COLO668 (cell line): ENCODE data around the gene ZBTB42.
A peak's percentile ranks its signal among the peaks of the same experiment; 100 is the strongest.

Experiments
- DNase-seq: peaks from one replicate; lab custom pipeline; 2025; ENCODE audit not compliant: unreplicated experiment; lab: John Stamatoyannopoulos, UW

Gene ZBTB42

DNA sequence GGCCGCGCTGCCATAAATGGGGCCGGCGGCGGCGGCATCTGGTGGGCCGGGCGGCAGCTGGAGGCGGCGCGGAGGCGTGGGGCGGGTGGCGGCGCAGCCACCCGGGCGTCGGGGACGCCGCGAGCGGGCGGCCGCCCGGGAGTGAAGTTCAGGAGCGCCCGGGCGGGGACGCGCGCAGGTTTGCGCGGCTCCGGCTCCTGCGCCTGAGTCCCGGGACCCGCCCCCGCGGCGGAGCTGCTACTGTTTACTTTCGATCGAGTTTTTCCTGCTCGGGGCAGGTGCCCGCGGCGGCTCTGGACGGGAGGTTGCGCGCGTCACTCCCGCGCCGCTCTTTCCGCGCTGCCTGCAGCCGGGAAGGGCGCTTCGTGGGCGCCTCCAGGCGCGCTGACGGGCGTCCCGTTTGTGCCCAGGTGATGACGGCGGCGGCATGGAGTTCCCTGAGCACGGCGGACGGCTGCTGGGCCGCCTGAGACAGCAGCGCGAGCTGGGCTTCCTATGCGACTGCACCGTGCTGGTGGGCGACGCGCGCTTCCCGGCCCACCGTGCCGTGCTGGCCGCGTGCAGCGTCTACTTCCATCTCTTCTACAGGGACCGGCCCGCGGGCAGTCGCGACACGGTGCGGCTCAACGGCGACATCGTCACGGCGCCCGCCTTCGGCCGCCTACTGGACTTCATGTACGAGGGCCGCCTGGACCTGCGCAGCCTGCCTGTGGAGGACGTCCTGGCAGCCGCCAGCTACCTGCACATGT, at the start of gene ZBTB42:
Gene ZBTB42 (plus strand): TSS at position 331 of the 749 bp plus-strand sequence. CDS start 97 bp downstream, at position 428.
- peak; percentile 92 for DNase-seq

DNA sequence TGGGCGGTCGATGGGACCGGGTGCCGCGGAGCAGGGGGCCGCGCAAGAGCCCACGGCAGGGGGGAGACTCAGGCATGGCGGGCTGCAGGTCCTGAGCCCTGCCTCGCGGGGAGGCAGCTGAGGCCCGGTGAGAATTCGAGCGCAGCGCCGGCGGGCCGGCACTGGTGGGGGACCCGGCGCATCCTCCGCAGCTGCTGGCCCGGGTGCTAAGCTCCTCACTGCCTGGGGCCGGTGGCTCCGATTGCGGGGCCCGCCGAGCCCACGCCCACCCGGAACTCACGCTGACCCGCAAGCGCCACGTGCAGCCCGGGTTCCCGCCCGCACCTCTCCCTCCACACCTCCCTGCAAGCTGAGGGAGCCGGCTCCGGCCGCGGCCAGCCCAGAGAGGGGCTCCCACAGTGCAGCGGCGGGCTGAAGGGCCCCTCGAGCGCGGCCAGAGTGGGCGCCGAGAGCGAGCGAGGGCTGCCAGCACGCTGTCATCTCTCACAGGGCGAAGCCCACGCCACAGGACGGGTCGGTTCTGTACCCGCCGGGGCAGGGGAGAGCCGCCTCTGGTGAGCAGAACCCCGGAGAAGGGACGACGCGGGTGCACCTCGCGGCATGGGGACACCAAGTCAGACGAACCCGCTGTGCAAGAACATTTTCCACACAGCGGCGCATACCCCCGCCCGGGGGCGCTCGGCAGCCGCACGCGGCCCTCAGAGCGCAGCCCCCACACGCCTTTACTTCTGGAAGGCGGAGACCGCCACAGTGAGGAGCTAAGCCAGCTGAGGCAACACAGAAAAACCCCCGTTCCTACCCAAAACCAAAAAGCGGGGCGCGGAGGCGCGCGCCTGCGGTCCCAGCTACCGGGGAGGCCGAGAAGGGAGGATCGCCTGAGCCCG, 49.1 kb upstream of the ZBTB42 start:
- no peak for DNase-seq

DNA sequence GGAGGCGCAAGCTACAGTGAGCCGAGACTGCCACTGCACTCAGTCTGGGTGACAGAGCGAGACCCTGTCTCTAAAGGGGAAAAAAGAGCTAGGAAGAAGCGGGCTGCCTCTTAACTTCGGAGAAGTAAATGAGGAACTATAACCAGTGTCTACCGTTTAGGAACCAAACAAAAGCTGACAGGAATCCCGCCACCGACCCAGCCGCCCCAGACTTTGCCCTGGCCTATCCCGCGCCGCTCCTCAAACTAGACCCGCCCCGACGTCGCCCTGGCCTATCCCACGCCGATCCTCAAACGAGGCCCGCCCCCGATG, 48.5 kb upstream of the ZBTB42 start:
- DNase-seq: no peak

DNA sequence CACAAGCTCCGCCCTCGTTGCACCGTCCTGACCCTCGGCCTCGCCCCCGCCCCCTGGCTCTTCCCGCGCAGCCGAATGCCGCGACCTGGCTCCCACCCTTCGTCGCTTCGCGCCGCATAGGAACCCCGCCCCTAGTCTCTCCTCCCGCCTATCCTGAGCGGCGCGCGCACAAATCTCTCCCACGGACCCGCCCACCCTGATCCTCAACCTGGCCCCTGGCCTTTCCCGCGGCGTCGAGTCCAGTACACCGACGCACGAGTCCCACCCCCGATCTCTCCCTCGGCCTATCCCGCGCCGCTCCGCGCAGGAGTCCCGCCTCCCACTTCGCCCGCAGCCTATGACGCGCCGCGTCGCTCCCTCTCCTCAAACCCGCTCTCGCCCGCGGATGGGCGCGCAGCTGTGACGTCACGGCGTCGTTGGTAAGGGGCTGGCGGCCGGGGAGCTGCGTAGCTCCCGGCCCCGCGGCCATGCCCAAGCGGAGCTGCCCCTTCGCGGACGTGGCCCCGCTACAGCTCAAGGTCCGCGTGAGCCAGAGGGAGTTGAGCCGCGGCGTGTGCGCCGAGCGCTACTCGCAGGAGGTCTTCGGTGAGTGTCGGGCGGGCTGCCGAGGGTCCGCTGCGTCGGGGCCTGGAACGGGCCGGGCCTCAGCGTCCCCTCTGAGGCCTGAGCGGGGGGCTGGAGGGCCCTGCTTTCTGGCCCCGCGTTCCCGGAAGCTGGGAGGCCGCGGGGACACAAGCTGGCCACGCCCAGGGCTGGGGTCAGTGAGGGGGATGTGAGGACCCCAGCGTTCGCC, 48.0 kb upstream of the ZBTB42 start, which contains the start of gene SIVA1:
Gene SIVA1 (plus strand): TSS at position 413 of the 793 bp plus-strand sequence. CDS start 55 bp downstream, at position 468.
- peak; percentile 100 for DNase-seq

DNA sequence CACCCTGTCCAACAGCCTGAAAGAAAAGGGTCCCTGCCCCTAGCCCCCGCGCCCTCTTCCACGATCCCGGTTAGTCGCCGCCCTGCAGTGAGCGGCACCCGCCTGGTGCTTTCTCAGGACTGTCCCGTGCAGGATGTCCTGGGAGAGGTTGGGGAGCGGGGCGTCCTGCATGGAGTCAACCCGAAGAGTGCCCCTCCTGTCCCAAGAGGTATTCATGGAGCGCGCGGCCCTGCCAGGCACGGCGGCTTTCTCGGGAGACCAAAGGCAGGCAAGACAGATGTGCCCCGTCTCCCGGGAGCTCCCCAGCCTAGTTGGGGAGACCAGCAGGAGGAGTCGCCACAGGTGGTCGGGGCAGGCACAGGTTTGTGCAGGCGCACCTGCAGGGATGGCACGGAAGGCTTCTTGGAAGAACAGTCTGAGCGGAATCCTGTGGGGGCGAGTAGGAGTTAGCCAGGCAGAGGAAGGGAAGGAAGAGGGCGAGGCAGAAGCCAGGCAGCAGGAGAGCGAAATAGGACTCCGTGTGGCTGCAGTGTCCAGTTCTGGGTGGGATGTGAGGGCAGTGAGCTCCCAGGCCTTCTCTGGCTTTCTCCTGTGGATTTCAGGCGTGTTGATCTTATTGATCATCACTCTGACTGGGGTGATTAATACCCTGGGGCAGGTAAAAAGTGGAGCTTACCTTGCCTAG, 47.2 kb upstream of the ZBTB42 start:
- peak; percentile 32 for DNase-seq

DNA sequence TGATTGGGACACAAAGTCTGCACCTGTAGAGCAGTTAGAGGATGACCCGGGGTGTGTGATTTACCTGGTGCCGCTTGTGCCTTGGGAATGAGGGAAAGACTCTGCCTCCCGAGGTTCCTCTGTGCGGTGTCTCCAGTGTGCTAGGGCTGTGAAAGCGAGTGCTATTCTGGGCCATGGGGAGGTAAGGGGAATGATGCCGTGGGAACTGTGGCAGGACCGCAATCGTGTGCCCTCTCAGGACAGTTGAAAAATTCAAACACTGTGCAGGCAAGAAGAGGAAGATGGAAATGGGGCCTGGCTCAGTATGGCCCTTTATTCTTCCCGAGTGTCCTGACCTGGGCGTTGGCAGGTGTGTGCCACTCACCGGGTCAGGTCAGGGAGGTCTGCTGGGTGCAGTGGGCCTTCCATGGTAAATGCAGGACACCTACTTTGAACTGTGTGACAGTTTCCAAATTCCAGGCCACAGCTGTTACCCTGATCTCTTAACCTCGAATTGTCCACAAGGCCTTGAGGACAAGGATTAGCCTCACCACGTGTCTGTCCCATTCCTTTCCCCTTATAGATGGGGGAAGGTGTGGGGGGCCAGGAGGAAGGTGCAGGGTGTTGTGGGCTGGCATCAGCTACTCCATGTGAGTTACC, 46.6 kb upstream of the ZBTB42 start:
- no peak for DNase-seq

DNA sequence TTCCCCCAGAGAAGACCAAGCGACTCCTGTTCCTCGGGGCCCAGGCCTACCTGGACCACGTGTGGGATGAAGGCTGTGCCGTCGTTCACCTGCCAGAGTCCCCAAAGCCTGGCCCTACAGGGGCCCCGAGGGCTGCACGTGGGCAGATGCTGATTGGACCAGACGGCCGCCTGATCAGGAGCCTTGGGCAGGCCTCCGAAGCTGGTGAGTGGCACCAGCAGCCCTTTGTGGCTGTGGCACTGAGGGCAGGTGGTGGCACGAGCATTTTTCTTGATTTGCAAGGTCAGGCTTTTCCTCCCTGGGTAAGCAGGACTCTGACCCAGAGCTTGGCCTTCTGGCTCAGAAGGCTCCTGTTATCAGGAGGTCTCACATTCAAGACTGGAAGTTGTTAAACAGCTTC, 45.3 kb upstream of the ZBTB42 start:
- no peak for DNase-seq

DNA sequence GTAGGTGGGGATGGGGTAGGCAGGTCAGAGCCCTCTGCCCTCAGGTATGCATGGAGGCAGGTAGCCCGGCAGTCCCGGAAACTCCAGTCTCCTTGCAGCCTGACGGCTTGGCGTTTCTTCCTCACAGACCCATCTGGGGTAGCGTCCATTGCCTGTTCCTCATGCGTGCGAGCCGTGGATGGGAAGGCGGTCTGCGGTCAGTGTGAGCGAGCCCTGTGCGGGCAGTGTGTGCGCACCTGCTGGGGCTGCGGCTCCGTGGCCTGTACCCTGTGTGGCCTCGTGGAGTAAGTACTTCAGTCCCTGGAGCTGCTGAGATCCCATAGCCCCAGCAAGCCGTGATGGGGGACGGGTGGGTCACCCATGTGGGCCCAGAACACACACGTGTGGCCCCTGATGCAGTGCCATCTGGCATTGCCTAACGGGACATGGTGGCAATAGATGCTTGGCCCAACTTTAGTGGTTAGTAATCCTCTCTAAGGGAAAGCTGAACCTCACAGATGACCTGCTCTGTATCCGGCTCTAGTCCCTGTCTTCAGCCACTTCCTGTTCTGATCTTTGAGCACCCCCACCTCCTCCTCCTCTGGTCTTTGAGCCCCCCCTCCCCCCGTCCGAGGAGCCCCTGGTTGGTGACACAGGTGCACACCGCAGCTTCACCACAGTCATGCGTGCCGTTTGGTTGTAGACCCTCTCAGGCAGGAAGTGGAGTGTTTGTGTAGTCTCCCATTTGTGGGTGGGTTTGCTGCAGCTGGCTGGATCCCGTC, 44.2 kb upstream of the ZBTB42 start:
- DNase-seq: no peak

DNA sequence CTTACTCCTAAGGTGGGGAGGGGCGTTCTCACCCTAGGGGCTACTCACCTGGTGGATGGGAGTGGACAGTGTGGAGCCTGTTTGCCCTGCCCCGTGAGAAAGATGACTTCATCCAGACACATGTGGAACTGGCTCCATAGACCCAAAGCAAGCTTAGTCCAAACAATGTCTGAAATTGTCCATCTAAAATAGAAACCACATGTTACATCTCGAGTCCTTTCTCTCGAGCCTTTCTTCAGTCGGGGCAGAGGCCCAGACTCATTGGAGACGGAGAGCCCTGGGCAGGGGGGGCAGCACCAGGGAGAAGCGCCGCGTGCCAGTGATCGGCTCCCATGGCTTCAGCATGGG, 43.7 kb upstream of the ZBTB42 start:
- no peak for DNase-seq

DNA sequence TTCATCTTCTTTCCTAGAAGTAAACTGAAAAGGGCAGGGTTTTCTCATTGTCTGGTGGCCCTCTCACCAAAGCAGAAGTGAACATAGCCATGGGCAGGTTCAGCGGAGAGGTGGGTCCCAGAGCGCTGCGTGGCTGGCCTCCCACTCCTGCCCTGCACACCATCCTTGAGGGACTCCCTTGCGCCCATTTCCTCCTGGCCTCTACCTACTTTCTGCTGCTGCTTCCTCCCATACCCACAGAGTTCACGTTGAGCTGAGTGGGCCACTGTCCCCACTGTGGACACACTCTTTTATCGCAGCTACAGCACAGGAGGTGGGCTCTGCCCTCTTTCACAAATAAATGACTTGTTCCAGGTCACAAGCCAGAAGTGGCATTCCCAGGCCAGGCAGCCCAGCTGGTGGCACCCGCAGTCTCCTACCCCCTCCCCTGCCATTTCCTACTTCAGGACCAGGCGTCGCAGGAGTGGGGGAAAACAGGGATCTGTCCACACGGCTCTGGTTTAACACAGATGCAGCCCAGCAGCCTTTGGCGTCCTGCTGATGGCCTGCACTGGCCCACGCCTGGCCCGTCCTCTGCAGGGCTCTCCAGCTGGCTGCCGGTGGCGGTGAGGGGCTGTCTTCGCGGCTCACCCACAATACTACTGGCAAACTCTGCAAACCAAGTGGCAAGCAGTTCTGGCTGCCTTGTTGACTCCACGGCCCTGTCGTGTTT, 43.1 kb upstream of the ZBTB42 start:
- DNase-seq: no peak

DNA sequence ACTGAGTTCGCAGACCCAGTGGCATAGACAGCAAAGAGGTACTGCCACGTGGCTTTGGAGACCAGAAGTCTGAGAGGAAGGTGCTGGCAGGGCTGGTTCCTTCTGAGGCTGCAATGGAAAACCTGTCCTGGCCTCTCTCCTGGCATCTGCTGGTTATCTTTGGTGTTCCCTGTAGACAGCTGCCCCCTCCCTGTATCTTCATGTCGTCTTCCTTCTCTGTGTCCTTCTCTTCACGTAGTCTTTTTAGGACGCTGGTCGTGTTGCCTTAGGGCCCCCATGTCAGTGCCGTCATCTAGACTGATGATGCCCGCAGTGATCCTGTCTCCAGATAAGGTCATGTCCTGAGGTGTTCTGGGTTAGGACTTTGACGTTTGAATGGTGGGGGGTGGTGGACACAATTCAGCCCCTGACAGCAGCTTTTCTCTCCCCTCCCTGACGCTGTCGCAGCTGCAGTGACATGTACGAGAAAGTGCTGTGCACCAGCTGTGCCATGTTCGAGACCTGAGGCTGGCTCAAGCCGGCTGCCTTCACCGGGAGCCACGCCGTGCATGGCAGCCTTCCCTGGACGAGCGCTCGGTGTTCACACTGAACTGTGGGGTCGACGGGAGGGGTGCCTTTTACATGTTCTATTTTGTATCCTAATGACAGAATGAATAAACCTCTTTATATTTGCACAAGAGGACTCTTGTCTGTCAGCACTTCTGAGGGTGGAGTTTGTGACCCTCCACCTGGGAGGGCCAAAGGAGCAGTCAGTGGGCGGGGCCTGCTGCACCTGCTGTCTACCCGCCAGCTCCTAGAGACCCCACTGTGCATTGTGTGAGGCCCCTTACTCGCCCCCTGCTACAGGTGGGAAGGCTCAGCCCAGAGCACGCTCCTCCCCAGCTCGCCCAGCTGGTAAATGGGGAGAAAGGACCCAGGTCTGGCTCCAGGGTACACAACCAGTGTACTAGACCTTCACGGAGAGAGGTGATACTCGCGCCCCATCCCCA, 41.6 kb upstream of the ZBTB42 start:
- no peak for DNase-seq

DNA sequence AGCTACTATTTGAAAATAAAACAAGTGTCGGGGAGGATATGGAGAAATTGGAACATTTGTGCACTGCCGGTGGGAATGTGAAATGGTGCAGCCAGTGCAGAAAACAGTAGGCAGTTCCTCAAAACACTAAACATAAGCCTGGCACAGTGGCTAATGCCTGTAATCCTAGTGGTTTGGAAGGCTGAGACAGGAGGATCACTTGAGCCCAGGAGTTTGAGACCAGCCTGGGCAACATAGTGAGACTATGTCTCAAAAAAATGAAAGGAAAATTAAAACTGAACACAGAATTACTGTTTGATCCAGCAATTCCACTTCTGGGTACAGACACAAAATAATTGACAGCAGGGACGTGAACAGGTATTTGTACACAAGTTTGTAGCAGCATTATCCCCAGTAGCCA, 35.4 kb upstream of the ZBTB42 start:
- DNase-seq: no peak

DNA sequence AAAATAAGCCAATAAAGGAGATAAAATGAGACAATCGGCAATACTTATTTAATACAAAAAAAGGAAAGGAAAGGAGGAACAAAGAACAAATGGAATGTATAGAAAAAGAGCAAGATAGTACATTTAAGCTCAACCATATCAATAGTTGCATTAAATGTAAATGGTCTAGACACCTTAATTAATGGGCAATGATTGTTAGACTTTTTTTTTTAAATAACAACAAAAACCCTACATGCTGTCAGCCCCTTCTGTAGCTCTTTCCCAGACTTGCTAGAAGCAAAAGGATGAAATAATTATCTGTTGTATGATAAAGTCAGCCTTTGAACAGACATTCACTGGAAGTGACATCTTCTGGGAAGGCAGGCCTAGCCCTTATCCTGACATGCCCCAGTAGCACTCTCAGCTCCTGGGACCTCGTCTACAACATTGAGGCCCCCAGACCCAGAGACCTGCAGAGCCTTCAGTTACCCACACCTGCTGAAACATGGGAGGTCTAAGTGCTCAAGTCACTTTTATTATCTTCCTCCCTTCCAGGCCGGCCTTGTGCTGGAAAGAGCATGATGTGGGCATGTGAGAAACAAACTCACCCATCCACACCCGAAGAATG, 34.5 kb upstream of the ZBTB42 start:
- DNase-seq: no peak

DNA sequence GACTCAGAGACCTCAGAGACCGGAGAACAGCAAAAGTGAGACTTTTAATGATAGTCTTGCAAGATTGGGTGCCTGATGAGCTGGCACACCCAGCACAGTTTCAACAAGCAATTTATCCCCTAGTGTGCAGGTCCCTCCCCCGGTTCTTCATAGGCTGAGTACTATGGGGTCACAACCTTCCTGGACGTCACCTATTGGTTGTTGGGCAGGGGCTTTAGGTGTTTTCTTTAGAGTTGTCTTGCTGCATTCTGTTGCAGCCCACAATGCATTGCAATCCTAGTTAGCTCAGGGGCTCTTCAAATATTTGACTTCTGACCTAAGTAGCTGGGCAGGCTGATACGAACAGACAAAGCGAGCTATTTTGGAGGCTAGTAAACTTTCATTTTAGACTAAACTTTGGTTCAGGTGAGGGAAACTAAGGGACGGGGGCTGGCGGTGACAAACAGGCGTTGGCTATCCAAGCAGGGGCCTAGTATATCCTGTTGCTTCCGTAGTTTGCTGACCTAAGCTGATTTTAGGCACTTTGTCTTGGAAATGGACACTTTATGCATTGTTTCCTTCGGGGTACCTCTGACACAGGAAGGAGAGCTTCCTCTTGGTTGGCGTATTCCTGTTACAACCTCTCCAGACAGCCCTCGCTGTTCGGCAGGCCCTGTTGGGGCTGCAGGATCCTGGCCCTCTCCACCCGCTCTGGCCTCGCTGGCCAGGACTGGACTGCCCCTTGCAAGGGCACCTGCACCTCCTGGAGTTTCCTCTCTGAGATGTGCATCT, 33.9 kb upstream of the ZBTB42 start:
- no peak for DNase-seq

DNA sequence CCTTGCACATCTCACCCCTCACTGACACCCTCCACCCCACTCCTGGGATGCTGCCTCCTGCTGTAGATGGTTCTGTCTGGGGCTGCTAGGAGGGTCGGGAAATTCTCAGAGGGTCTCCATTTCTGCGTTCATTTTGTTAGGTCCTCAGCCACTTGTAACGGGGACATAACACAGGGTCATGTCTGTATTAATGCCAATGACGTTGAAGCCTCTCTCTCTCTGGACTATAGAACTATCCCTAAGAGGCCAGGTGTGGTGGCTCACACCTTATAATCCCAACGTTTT, 33.3 kb upstream of the ZBTB42 start:
- DNase-seq: no peak

DNA sequence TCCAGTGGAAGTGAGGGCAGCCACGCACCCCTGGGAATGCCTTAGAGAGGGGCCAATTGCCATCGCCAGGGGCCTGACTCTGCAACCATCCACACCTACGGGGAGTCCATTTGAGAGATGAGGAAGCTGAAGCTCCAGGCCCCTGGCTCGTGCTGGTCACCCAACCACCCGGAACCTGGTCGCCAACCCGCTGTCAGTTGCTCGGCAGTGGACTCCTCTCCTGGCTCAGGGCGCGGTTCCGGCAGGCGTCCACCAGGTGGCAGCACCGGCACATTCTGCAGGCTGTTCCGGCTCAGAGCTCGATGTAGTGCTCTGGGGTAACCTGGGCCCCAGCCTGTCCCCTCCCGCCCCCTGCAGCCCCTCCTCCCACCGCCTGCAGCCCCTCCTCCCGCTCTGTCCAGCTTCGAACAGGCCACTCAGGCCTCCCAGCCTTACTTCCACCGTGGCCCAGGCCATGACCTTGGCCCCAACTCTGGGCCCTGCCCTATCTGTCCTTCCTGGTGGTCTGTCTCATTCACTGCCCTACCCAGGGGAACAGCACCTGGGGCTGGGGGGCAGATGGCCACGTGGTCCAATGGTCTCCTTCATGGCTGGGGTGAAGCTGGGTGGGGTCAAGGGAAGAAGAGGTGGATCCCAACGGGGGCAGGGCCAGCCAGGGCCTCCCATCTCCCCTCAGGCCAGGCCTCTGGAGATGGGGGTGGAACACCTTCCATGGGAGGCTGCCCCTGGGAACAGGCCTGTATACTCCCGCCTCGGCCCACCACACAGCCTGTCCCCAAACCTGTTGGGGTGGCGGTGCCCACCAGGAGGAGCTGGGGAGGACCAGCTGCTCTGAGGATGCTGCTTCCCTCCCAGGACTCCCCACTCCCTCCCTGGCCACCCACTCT, 32.2 kb upstream of the ZBTB42 start:
- DNase-seq: peak; percentile 86
